A549 (cell line): ENCODE data around the gene SORCS2. TPM values are rescaled to one million over a fixed set of nuclear protein-coding genes. Genes with fewer than 3 reads are reported as not detected.
A peak's percentile ranks its signal among the peaks of the same experiment; 100 is the strongest.

Experiments
- ATAC-seq, 2 experiments: fragments of 200-7000 bp in 1 of 2; fragments of >200 bp in 1 of 2; cut with Nextera tagmentation in 1 of 2; cut with Tn5 transposase in 1 of 2; 3 replicates each; pipeline versions ENCODE4 v1.8.0 to v1.9.1; 2018 to 2020; ENCODE audit warnings: mild to moderate bottlenecking in 1 of 2, moderate library complexity in 1 of 2
- CTCF ChIA-PET: fragments of 300-600 bp; sonication (Branson Sonifier 250); formaldehyde crosslinking; extraction: SDS; loops from one replicate; lab custom pipeline; 2021; ENCODE audit warnings: antibody characterized with exemption, inconsistent platforms; lab: Yijun Ruan, JAX
- POLR2A ChIA-PET: fragments of 350-600 bp; formaldehyde crosslinking; extraction: SDS; loops from one replicate; lab custom pipeline; 2021; ENCODE audit warnings: antibody characterized with exemption, inconsistent platforms; lab: Yijun Ruan, JAX
- DNase-seq, 2 experiments: peaks; one replicate each; pipeline versions ENCODE4 v3.0.0 to v3.0.0-alpha.2; 2011 to 2016; ENCODE audit warnings: low read depth in 1 of 2, low spot score in 1 of 2
- FAIRE-seq: peaks from 2 replicates; lab custom pipeline; 2011; peaks lifted over from hg19 to GRCh38; lab: Jason Lieb, UNC
- H3K27ac ChIP-seq, 2 experiments: fragments of >200 bp; sonication (Bioruptor Twin); formaldehyde crosslinking; 3 replicates each; pipeline ENCODE4 v1.5.1; 2016 to 2017
- H3K4me1 ChIP-seq: fragments of >200 bp; sonication (Bioruptor Twin); formaldehyde crosslinking; 3 replicates; pipeline ENCODE4 v1.6.1; 2016
- H3K4me2 ChIP-seq: fragments of >200 bp; sonication (Bioruptor Twin); formaldehyde crosslinking; 3 replicates; pipeline ENCODE4 v1.6.1; 2016
- H3K4me3 ChIP-seq: fragments of >200 bp; sonication (Bioruptor Twin); formaldehyde crosslinking; 3 replicates; pipeline ENCODE4 v1.5.1; 2016
- H3K9me3 ChIP-seq: fragments of >200 bp; sonication (Bioruptor Twin); formaldehyde crosslinking; 3 replicates; pipeline ENCODE4 v1.6.1; 2016
- BCL3 ChIP-seq: fragments of >200 bp; sonication (Bioruptor Twin); formaldehyde crosslinking; IDR thresholded peaks from 3 replicates; pipeline ENCODE4 v1.6.1; 2016
- BHLHE40 ChIP-seq: IDR thresholded peaks from 2 replicates; pipeline ENCODE4 v1.6.1; 2012; ENCODE audit warnings: low read depth, low read length, inconsistent platforms
- EHF ChIP-seq: fragments of 250-450 bp; sonication (Bioruptor Pico); IDR thresholded peaks from 2 replicates; pipeline ENCODE4 v1.5.0; 2020; ENCODE audit warnings: mild to moderate bottlenecking
- ESRRA ChIP-seq: fragments of 150-350 bp; IDR thresholded peaks from 2 replicates; pipeline ENCODE4 v1.6.1; 2014; ENCODE audit warnings: mild to moderate bottlenecking, low read length, borderline replicate concordance
- FOSL2 ChIP-seq, 2 experiments: fragments of 450-650 bp in 1 of 2; fragments of >200 bp in 1 of 2; sonication (Bioruptor Twin) in 1 of 2; formaldehyde crosslinking; IDR thresholded peaks; 2 replicates each; pipeline versions ENCODE4 v1.5.0 to v1.6.1; 2016 to 2020; ENCODE audit warnings: mild to moderate bottlenecking in 1 of 2, moderate library complexity in 1 of 2
- HDAC2 ChIP-seq: fragments of 200-600 bp; sonication (generic); IDR thresholded peaks from 2 replicates; pipeline ENCODE4 v1.6.1; 2016
- HES2 ChIP-seq: fragments of >200 bp; sonication (Bioruptor Twin); formaldehyde crosslinking; IDR thresholded peaks from 2 replicates; pipeline ENCODE4 v1.6.1; 2016
- HEYL ChIP-seq: fragments of 250-450 bp; sonication (Bioruptor Pico); IDR thresholded peaks from 2 replicates; pipeline ENCODE4 v1.8.0; 2021; ENCODE audit warnings: mild to moderate bottlenecking, moderate library complexity
- HOXB13 ChIP-seq: fragments of 250-450 bp; sonication (Bioruptor Pico); IDR thresholded peaks from 2 replicates; pipeline ENCODE4 v1.5.0; 2020; ENCODE audit warnings: low read depth, mild to moderate bottlenecking, moderate library complexity
- HOXB5 ChIP-seq: fragments of 250-450 bp; sonication (Bioruptor Pico); IDR thresholded peaks from 2 replicates; pipeline ENCODE4 v1.5.0; 2020; ENCODE audit warnings: mild to moderate bottlenecking, moderate library complexity
- MYC ChIP-seq: IDR thresholded peaks from 2 replicates; pipeline ENCODE4 v1.6.1; 2012; ENCODE audit warnings: mild to moderate bottlenecking, inconsistent platforms, low read length, improper control_type of control experiment, borderline replicate concordance
- NFE2L2 ChIP-seq: fragments of 150-350 bp; conservative IDR thresholded peaks from 2 replicates; pipeline ENCODE4 v1.6.1; 2014; ENCODE audit warnings: low read length
- NR3C1 ChIP-seq: fragments of >200 bp; sonication (Bioruptor Twin); formaldehyde crosslinking; IDR thresholded peaks from 3 replicates; pipeline ENCODE4 v1.6.1; 2017
- PHF8 ChIP-seq: fragments of 200-600 bp; sonication (generic); IDR thresholded peaks from 2 replicates; pipeline ENCODE4 v1.6.1; 2016; ENCODE audit warnings: low read depth, mild to moderate bottlenecking, antibody characterized with exemption, moderate library complexity, borderline replicate concordance
- POLR2A ChIP-seq: IDR thresholded peaks from 2 replicates; pipeline ENCODE4 v1.6.1; 2012; ENCODE audit warnings: mild to moderate bottlenecking, low read length
- RARB ChIP-seq: fragments of 250-450 bp; sonication (Bioruptor Pico); IDR thresholded peaks from 2 replicates; pipeline ENCODE4 v1.8.0; 2021; ENCODE audit warnings: mild to moderate bottlenecking, moderate library complexity
- RFX5 ChIP-seq: fragments of 450-650 bp; IDR thresholded peaks from 2 replicates; pipeline ENCODE4 v1.7.1; 2014; ENCODE audit warnings: antibody characterized with exemption, mild to moderate bottlenecking, moderate library complexity
- TFCP2L1 ChIP-seq: fragments of 250-450 bp; sonication (Bioruptor Pico); IDR thresholded peaks from 2 replicates; pipeline ENCODE4 v1.5.0; 2021; ENCODE audit warnings: mild to moderate bottlenecking
- USF2 ChIP-seq: fragments of 450-650 bp; IDR thresholded peaks from 2 replicates; pipeline ENCODE4 v1.6.1; 2014; ENCODE audit warnings: antibody characterized with exemption
- ZNF302 ChIP-seq: fragments of 250-450 bp; sonication (Bioruptor Pico); IDR thresholded peaks from 2 replicates; pipeline ENCODE4 v1.9.0; 2021; ENCODE audit warnings: inconsistent platforms, mild to moderate bottlenecking, moderate library complexity
- WGBS: methylation state at CpG from one replicate; pipeline ENCODE4 v1.1.6; 2017; ENCODE audit errors: missing lambda C conversion rate; 5-methylcytosine and 5-hydroxymethylcytosine counted together
- polyA plus RNA-seq, 4 experiments: library from polyadenylated mRNA; depleted of rRNA in 3 of 4; stranded (reverse); fragments of >200 nt; fragmentation: RNase III in 1 of 4; extraction: RNeasy Plus Mini Kit Qiagen cat#74134 plus additional on column Dnase treatment in 1 of 4; gene quantifications; 2 replicates in 3 of 4; 3 replicates in 1 of 4; pipeline ENCODE4 v1.2.3, GENCODE V29; 2011 to 2017

Gene SORCS2
- polyA plus RNA-seq, 2 of the 4 experiments (the other 2 are of a cell fraction), result 1.4 to 4.6 TPM

- Histone ChIP-seq H3K27ac (no peak overlapping the region; a peak in 1 of 6 replicates), H3K4me3 (no peak overlapping the region), H3K4me2 (no peak overlapping the region), H3K4me1 (peaks cover 12% of the 10 kb centered on the region; the same call in 2 of the 3 replicates), H3K9me3 (no peaks in the 10 kb centered on the region)
- 82% methylated on average over 10 of the region's 11 CpGs for WGBS
- POLR2A ChIA-PET, result no interaction called here
- ATAC-seq (no peak), DNase-seq (no peak), FAIRE-seq (no peak)
- no peak for TF ChIP-seq PHF8
- TF ChIP-seq USF2, result no peak
- no peak for TF ChIP-seq TFCP2L1 (CRISPR knock-in tag)
- no peak for TF ChIP-seq FOSL2 (IDR thresholded peaks at IDR 0.05)
- TF ChIP-seq FOSL2 (CRISPR knock-in tag; IDR thresholded peaks at IDR 0.05), result no peak
- TF ChIP-seq EHF (CRISPR knock-in tag), result no peak
- TF ChIP-seq HDAC2, result no peak
- TF ChIP-seq HOXB13 (CRISPR knock-in tag), result no peak
- no peak for TF ChIP-seq POLR2A
- no peak for TF ChIP-seq HES2
- CTCF ChIA-PET, result interaction anchor here (0.8 to 5.3 kb wide), 18 partner anchors 8 to 529 kb away, joined by 3 to 44 read pairs (median 6); no protein-coding TSS in a partner anchor
Observed at GRCh38 chr4:7190691-7191545, 1.4 kb upstream of the SORCS2 start.

- Histone ChIP-seq H3K4me2 (peak overlapping the region; percentile 98), H3K4me3 (peak overlapping the region; percentile 56; the same call in 1 of the 3 replicates), H3K4me1 (peaks cover 12% of the 10 kb centered on the region; the same call in 2 of the 3 replicates), H3K27ac (peak overlapping the region; percentile 45 to 96; a peak in 3 of 6 replicates), H3K9me3 (no peaks in the 10 kb centered on the region)
- 64% methylated on average over 11 of the region's 22 CpGs for WGBS
- FAIRE-seq, result no peak
- DNase-seq, result no peak
- POLR2A ChIA-PET, result no interaction called here
- no peak for TF ChIP-seq BCL3
- TF ChIP-seq BHLHE40, result no peak
- no peak for TF ChIP-seq EHF (CRISPR knock-in tag)
- no peak for TF ChIP-seq HOXB5 (CRISPR knock-in tag)
- CTCF ChIA-PET, result interaction anchor here (0.6 to 5.3 kb wide), 31 partner anchors 9 to 528 kb away, joined by 3 to 44 read pairs (median 5); no protein-coding TSS in a partner anchor
- peak; percentile 41 to 42 for ATAC-seq
Observed at GRCh38 chr4:7191546-7192251, 639 bp upstream of the SORCS2 start.

- TF ChIP-seq EHF (CRISPR knock-in tag) (no peak), HOXB5 (CRISPR knock-in tag) (no peak), NR3C1 (no peak), RARB (no peak), HEYL (CRISPR knock-in tag) (no peak), ZNF302 (CRISPR knock-in tag) (no peak), USF2 (no peak), MYC (no peak), NFE2L2 (no peak), BHLHE40 (no peak), ESRRA (no peak), RFX5 (no peak)
- H3K4me2 ChIP-seq, result peak overlapping the region; percentile 98
- H3K4me1 ChIP-seq, result peaks cover 17% of the 10 kb centered on the region; the same call in 2 of the 3 replicates
- peak; percentile 12 to 15; a peak in 4 of 6 replicates for ATAC-seq
- peak overlapping the region; percentile 56 for H3K4me3 ChIP-seq
- no peak for FAIRE-seq
- peak overlapping the region; percentile 66 to 96 for H3K27ac ChIP-seq
- CTCF ChIA-PET, result interaction anchor here (0.7 to 7.4 kb wide), 28 partner anchors 10 to 794 kb away, joined by 3 to 55 read pairs (median 5); no protein-coding TSS in a partner anchor
- peak in 1 of 2 experiments; percentile 17 for DNase-seq
- 10% methylated on average over 9 of the region's 62 CpGs for WGBS
- no peaks in the 10 kb centered on the region for H3K9me3 ChIP-seq
- POLR2A ChIA-PET, result no interaction called here
Observed at GRCh38 chr4:7193030-7193958, 956 bp downstream of the SORCS2 start.
